SK-N-SH (cell line): ENCODE data around the gene ANKRD2. TPM values are rescaled to one million over a fixed set of nuclear protein-coding genes. Genes with fewer than 3 reads are reported as not detected.

Source experiments
- CTCF ChIA-PET: fragments of 300-600, 350-600 bp; formaldehyde crosslinking; extraction: SDS; loops from one replicate; lab custom pipeline; 2021; lab: Yijun Ruan, JAX
- POLR2A ChIA-PET: fragments of 350-600 bp; sonication (Branson Sonifier 250); formaldehyde crosslinking; extraction: SDS; loops from one replicate; lab custom pipeline; 2020; ENCODE audit warnings: antibody characterized with exemption, inconsistent platforms; lab: Yijun Ruan, JAX
- DNase-seq: peaks from one replicate; pipeline ENCODE4 v3.0.0; 2012
- H2AFZ ChIP-seq: fragments of 200-600 bp; sonication (generic); 2 replicates; pipeline ENCODE4 v1.8.1; 2016; ENCODE audit warnings: antibody characterized with exemption, mild to moderate bottlenecking, low read depth
- H3F3A ChIP-seq: fragments of 200-600 bp; sonication (generic); replicated peaks from 2 replicates; pipeline ENCODE3; 2016; ENCODE audit warnings: antibody characterized with exemption, mild to moderate bottlenecking; ENCODE audit not compliant: insufficient read depth
- H3K27ac ChIP-seq, 2 experiments: fragments of 200-500 bp in 1 of 2; fragments of 200-600 bp in 1 of 2; sonication (Bioruptor generic) in 1 of 2; sonication (generic), shearing (Covaris generic) in 1 of 2; 2 replicates each; pipeline versions ENCODE4 v1.5.1 to v1.6.1; 2014 to 2016; ENCODE audit warnings: low read depth in 2 of 2, inconsistent platforms in 1 of 2, low read length in 1 of 2, mild to moderate bottlenecking in 1 of 2, mixed read lengths in 1 of 2
- H3K27me3 ChIP-seq: fragments of 200-600 bp; sonication (generic), shearing (Covaris generic); 2 replicates; pipeline ENCODE4 v1.6.1; 2016; ENCODE audit warnings: mixed run types; ENCODE audit not compliant: insufficient read depth
- H3K36me3 ChIP-seq, 2 experiments: fragments of 200-500 bp in 1 of 2; fragments of 200-600 bp in 1 of 2; sonication (Bioruptor generic) in 1 of 2; sonication (generic) in 1 of 2; replicated peaks in 1 of 2; 2 replicates each; pipeline versions ENCODE3 to v1.5.1; 2014 to 2016; ENCODE audit warnings: low read length in 1 of 2, mild to moderate bottlenecking in 1 of 2; ENCODE audit not compliant: insufficient read depth in 2 of 2, control insufficient read depth in 1 of 2
- H3K4me1 ChIP-seq, 2 experiments: fragments of 200-500 bp in 1 of 2; fragments of 200-600 bp in 1 of 2; sonication (Bioruptor generic) in 1 of 2; sonication (generic), shearing (Covaris generic) in 1 of 2; 2 replicates each; pipeline versions ENCODE4 v1.5.1 to v1.6.1; 2014 to 2016; ENCODE audit warnings: low read depth in 1 of 2, low read length in 1 of 2, mixed run types in 1 of 2; ENCODE audit not compliant: insufficient read depth in 2 of 2, control insufficient read depth in 1 of 2
- H3K4me2 ChIP-seq: fragments of 200-600 bp; sonication (generic), shearing (Covaris generic); 2 replicates; pipeline ENCODE4 v1.6.1; 2017; ENCODE audit warnings: mixed run types
- H3K4me3 ChIP-seq, 2 experiments: fragments of 200-500 bp in 1 of 2; fragments of 200-600 bp in 1 of 2; sonication (Bioruptor generic) in 1 of 2; sonication (generic), shearing (Covaris generic) in 1 of 2; 2 replicates each; pipeline versions ENCODE4 v1.5.1 to v1.8.1; 2014 to 2016; ENCODE audit warnings: low read depth in 2 of 2, inconsistent platforms in 1 of 2, low read length in 1 of 2, mild to moderate bottlenecking in 1 of 2, mixed read lengths in 1 of 2, moderate library complexity in 1 of 2
- H3K79me2 ChIP-seq: fragments of 200-600 bp; sonication (generic); 2 replicates; pipeline ENCODE4 v1.8.1; 2017; ENCODE audit warnings: mild to moderate bottlenecking; ENCODE audit not compliant: insufficient read depth
- H3K9ac ChIP-seq: fragments of 200-600 bp; sonication (generic); 2 replicates; pipeline ENCODE4 v1.6.1; 2017; ENCODE audit warnings: mixed run types
- H3K9me2 ChIP-seq: fragments of 200-600 bp; sonication (generic); 2 replicates; pipeline ENCODE4 v1.6.1; 2017; ENCODE audit warnings: mixed run types
- H3K9me3 ChIP-seq: fragments of 200-600 bp; sonication (generic); 2 replicates; pipeline ENCODE4 v1.6.1; 2017; ENCODE audit warnings: mixed run types, mild to moderate bottlenecking, moderate library complexity
- H4K20me1 ChIP-seq: fragments of 200-600 bp; sonication (generic); 2 replicates; pipeline ENCODE4 v1.6.1; 2017; ENCODE audit warnings: mild to moderate bottlenecking, mixed run types; ENCODE audit not compliant: insufficient read depth
- EP300 ChIP-seq, 2 experiments: IDR thresholded peaks; 2 replicates each; pipeline versions ENCODE4 v1.4.0 to v1.6.1; 2012; ENCODE audit warnings: borderline replicate concordance in 1 of 2, low read depth in 1 of 2, low read length in 1 of 2
- EZH2phosphoT487 ChIP-seq: fragments of 200-600 bp; sonication (generic); IDR thresholded peaks from 2 replicates; pipeline ENCODE4 v1.6.1; 2017; ENCODE audit warnings: low read depth, mixed run types, mild to moderate bottlenecking, antibody characterized with exemption, moderate library complexity, borderline replicate concordance
- FOSL2 ChIP-seq: IDR thresholded peaks from 2 replicates; pipeline ENCODE4 v1.4.0; 2012; ENCODE audit warnings: low read depth, mild to moderate bottlenecking, moderate library complexity, borderline replicate concordance
- FOXJ3 ChIP-seq: sonication (generic); formaldehyde crosslinking; IDR thresholded peaks from 2 replicates; pipeline ENCODE4 v1.5.1; 2020; ENCODE audit warnings: mild to moderate bottlenecking, missing genetic modification reagents
- GABPA ChIP-seq: IDR thresholded peaks from 2 replicates; pipeline ENCODE4 v1.4.0; 2012; ENCODE audit warnings: low read depth, mild to moderate bottlenecking
- GATA2 ChIP-seq: sonication (generic); formaldehyde crosslinking; IDR thresholded peaks from 2 replicates; pipeline ENCODE4 v1.5.0; 2020; ENCODE audit warnings: mild to moderate bottlenecking, missing genetic modification reagents
- MAX ChIP-seq: IDR thresholded peaks from 2 replicates; pipeline ENCODE4 v1.4.0; 2012; ENCODE audit warnings: low read depth
- MEF2A ChIP-seq: IDR thresholded peaks from 2 replicates; pipeline ENCODE4 v1.4.0; 2012; ENCODE audit warnings: low read depth, borderline replicate concordance
- MXI1 ChIP-seq: IDR thresholded peaks from 2 replicates; pipeline ENCODE4 v1.6.1; 2012; ENCODE audit warnings: mild to moderate bottlenecking, low read depth, low read length, improper control_type of control experiment
- NFIC ChIP-seq: IDR thresholded peaks from 2 replicates; pipeline ENCODE4 v1.4.0; 2012; ENCODE audit warnings: borderline replicate concordance
- NRF1 ChIP-seq: IDR thresholded peaks from 2 replicates; pipeline ENCODE4 v1.6.1; 2012; ENCODE audit warnings: low read depth, mild to moderate bottlenecking, low read length
- RAD21 ChIP-seq: IDR thresholded peaks from 2 replicates; pipeline ENCODE4 v1.6.1; 2012; ENCODE audit warnings: mild to moderate bottlenecking, low read length
- RCOR1 ChIP-seq: fragments of 150-350 bp; IDR thresholded peaks from 2 replicates; pipeline ENCODE4 v1.6.1; 2017; ENCODE audit warnings: antibody characterized with exemption, low read length
- RXRA ChIP-seq: IDR thresholded peaks from 2 replicates; pipeline ENCODE4 v1.4.0; 2012; ENCODE audit warnings: low read depth, mild to moderate bottlenecking, borderline replicate concordance
- SIN3A ChIP-seq: IDR thresholded peaks from 2 replicates; pipeline ENCODE4 v1.6.1; 2012; ENCODE audit warnings: low read depth, mild to moderate bottlenecking, low read length, moderate library complexity, borderline replicate concordance
- SMC3 ChIP-seq: IDR thresholded peaks from 2 replicates; pipeline ENCODE4 v1.6.1; 2012; ENCODE audit warnings: low read depth, low read length, improper control_type of control experiment
- TEAD4 ChIP-seq: IDR thresholded peaks from 2 replicates; pipeline ENCODE4 v1.4.0; 2012; ENCODE audit warnings: mild to moderate bottlenecking, borderline replicate concordance; ENCODE audit not compliant: insufficient read depth
- WGBS: methylation state at CpG from one replicate; pipeline ENCODE4 v1.1.6; 2017; ENCODE audit warnings: low lambda C conversion rate; 5-methylcytosine and 5-hydroxymethylcytosine counted together
- polyA plus RNA-seq, 3 experiments: library from polyadenylated mRNA; depleted of rRNA; stranded (reverse); fragments of >200 nt; gene quantifications; 2 replicates each; pipeline ENCODE4 v1.2.3, GENCODE V29; 2012
- TF ChIP-seq, protein P1 (sequence below): IDR thresholded peaks from 2 replicates; pipeline ENCODE4 v1.6.1; 2012; ENCODE audit warnings: mild to moderate bottlenecking, low read depth, low read length, moderate library complexity
- TF ChIP-seq, protein P2 (sequence below): fragments of 200-600 bp; sonication (generic); IDR thresholded peaks from 2 replicates; pipeline ENCODE4 v1.6.1; 2017; ENCODE audit warnings: antibody characterized with exemption, mild to moderate bottlenecking, moderate library complexity
- TF ChIP-seq, protein P3 (sequence below): fragments of 150-350 bp; IDR thresholded peaks from 2 replicates; pipeline ENCODE4 v1.6.1; 2017; ENCODE audit warnings: antibody characterized with exemption, low read length, low read depth, borderline replicate concordance
- TF ChIP-seq, protein P4 (sequence below): IDR thresholded peaks from 2 replicates; pipeline ENCODE4; 2012

ANKRD2 gene, protein sequence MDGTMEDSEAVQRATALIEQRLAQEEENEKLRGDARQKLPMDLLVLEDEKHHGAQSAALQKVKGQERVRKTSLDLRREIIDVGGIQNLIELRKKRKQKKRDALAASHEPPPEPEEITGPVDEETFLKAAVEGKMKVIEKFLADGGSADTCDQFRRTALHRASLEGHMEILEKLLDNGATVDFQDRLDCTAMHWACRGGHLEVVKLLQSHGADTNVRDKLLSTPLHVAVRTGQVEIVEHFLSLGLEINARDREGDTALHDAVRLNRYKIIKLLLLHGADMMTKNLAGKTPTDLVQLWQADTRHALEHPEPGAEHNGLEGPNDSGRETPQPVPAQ
- polyA plus RNA-seq (2012; rRNA removed), result 0.72 and 0.99 TPM in 2 replicates
- 0.75 and 0.82 TPM in 2 replicates for polyA plus RNA-seq (2012; cell fraction: cytosol; rRNA removed)
- 1.6 and 2.2 TPM in 2 replicates for polyA plus RNA-seq (2012; cell fraction: nucleus; rRNA removed)

GRCh38 chr10:97572214-97572989, at the start of gene ANKRD2:
ANKRD2 (plus strand) TSS chr10:97572779; CDS start chr10:97572789, 10 bp downstream.
- Histone ChIP-seq H2AFZ (no peak within 1 kb of the TSS), H3K9ac (no peak within 1 kb of the TSS), H3K79me2 (no peaks in the 10 kb centered on the region), H3F3A (peaks cover 29% of the 10 kb centered on the region), H3K4me1 (peaks cover 21 to 35% of the 10 kb centered on the region in 2 experiments; a peak in 3 of 4 replicates), H3K36me3 (peaks cover 0 to 6% of the 10 kb centered on the region in 2 experiments), H3K4me2 (no peak within 1 kb of the TSS; the same call in 1 of the 2 replicates), H3K27me3 (no peaks in the 10 kb centered on the region), H4K20me1 (no peaks in the 10 kb centered on the region), H3K4me3 (peak within 1 kb of the TSS in 1 of 2 experiments; percentile 18; a peak in 1 of 4 replicates), H3K9me3 (no peaks in the 10 kb centered on the region), H3K9me2 (no peaks in the 10 kb centered on the region), H3K27ac (peak within 1 kb of the TSS; percentile 74 to 83)
- DNase-seq, result peak; percentile 87
- POLR2A ChIA-PET, result no interaction called here
- WGBS, result 73% methylated on average over 14 of the region's 16 CpGs
- CTCF ChIA-PET, result interaction anchor here (0.6 to 9.4 kb wide), 47 partner anchors 8 to 309 kb away, joined by 3 to 64 read pairs (median 5); partner anchors contain the start of genes AVPI1, C10orf62, HOGA1 and MARVELD1
- TF ChIP-seq RXRA (no peak), SIN3A (no peak), RCOR1 (no peak), TEAD4 (no peak), RAD21 (peak; percentile 83), MAX (peak; percentile 41; the same call in 1 of the 2 replicates), NRF1 (no peak), FOSL2 (no peak), SMC3 (peak; percentile 87), NFIC (peak; percentile 70), MXI1 (no peak), EZH2phosphoT487 (no peak), EP300 (IDR thresholded peaks at IDR 0.05; ENCODE audit: borderline replicate concordance in 1 of 2, low read depth in 1 of 2, low read length in 1 of 2) (no peak), GABPA (no peak), FOXJ3 (CRISPR knock-in tag) (no peak), MEF2A (no peak), GATA2 (CRISPR knock-in tag) (no peak)
- TF ChIP-seq, protein P1, sequence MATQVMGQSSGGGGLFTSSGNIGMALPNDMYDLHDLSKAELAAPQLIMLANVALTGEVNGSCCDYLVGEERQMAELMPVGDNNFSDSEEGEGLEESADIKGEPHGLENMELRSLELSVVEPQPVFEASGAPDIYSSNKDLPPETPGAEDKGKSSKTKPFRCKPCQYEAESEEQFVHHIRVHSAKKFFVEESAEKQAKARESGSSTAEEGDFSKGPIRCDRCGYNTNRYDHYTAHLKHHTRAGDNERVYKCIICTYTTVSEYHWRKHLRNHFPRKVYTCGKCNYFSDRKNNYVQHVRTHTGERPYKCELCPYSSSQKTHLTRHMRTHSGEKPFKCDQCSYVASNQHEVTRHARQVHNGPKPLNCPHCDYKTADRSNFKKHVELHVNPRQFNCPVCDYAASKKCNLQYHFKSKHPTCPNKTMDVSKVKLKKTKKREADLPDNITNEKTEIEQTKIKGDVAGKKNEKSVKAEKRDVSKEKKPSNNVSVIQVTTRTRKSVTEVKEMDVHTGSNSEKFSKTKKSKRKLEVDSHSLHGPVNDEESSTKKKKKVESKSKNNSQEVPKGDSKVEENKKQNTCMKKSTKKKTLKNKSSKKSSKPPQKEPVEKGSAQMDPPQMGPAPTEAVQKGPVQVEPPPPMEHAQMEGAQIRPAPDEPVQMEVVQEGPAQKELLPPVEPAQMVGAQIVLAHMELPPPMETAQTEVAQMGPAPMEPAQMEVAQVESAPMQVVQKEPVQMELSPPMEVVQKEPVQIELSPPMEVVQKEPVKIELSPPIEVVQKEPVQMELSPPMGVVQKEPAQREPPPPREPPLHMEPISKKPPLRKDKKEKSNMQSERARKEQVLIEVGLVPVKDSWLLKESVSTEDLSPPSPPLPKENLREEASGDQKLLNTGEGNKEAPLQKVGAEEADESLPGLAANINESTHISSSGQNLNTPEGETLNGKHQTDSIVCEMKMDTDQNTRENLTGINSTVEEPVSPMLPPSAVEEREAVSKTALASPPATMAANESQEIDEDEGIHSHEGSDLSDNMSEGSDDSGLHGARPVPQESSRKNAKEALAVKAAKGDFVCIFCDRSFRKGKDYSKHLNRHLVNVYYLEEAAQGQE, result no peak
- TF ChIP-seq, protein P2, sequence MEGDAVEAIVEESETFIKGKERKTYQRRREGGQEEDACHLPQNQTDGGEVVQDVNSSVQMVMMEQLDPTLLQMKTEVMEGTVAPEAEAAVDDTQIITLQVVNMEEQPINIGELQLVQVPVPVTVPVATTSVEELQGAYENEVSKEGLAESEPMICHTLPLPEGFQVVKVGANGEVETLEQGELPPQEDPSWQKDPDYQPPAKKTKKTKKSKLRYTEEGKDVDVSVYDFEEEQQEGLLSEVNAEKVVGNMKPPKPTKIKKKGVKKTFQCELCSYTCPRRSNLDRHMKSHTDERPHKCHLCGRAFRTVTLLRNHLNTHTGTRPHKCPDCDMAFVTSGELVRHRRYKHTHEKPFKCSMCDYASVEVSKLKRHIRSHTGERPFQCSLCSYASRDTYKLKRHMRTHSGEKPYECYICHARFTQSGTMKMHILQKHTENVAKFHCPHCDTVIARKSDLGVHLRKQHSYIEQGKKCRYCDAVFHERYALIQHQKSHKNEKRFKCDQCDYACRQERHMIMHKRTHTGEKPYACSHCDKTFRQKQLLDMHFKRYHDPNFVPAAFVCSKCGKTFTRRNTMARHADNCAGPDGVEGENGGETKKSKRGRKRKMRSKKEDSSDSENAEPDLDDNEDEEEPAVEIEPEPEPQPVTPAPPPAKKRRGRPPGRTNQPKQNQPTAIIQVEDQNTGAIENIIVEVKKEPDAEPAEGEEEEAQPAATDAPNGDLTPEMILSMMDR, result peak; percentile 85
- TF ChIP-seq, protein P3, sequence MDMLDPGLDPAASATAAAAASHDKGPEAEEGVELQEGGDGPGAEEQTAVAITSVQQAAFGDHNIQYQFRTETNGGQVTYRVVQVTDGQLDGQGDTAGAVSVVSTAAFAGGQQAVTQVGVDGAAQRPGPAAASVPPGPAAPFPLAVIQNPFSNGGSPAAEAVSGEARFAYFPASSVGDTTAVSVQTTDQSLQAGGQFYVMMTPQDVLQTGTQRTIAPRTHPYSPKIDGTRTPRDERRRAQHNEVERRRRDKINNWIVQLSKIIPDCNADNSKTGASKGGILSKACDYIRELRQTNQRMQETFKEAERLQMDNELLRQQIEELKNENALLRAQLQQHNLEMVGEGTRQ, result no peak
- TF ChIP-seq, protein P4, sequence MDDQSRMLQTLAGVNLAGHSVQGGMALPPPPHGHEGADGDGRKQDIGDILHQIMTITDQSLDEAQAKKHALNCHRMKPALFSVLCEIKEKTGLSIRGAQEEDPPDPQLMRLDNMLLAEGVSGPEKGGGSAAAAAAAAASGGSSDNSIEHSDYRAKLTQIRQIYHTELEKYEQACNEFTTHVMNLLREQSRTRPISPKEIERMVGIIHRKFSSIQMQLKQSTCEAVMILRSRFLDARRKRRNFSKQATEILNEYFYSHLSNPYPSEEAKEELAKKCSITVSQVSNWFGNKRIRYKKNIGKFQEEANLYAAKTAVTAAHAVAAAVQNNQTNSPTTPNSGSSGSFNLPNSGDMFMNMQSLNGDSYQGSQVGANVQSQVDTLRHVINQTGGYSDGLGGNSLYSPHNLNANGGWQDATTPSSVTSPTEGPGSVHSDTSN, result no peak
